Right lung (tissue), 10 donors: ENCODE measurements around the gene CTSE. TPM values are rescaled to one million over a fixed set of nuclear protein-coding genes. Genes with fewer than 3 reads are reported as not detected.
A peak's percentile ranks its signal among the peaks of the same experiment; 100 is the strongest.
"Not testable (repeated sequence)": the region's sequence is repeated elsewhere in the genome, so short reads cannot be mapped to it uniquely, and the experiment has no call there.

Experiments
- DNase-seq, 2 donors: peaks; one replicate each; pipeline ENCODE4 v3.0.0-alpha.2; 2013
- long read RNA-seq, 8 donors: transcript quantifications; one replicate each; lab custom pipeline, GENCODE V29; 2026
- polyA plus RNA-seq, 5 donors: library from polyadenylated mRNA; unstranded; fragments of 120-200 nt; gene quantifications; one replicate each; pipeline versions ENCODE4 v1.2.1 to v1.2.3, GENCODE V29; 2013; ENCODE audit warnings: inconsistent platforms in 1 of 5, low replicate concordance in 1 of 5; ENCODE audit not compliant: insufficient read length in 5 of 5, insufficient read depth in 1 of 5

Gene CTSE
- polyA plus RNA-seq, result 1 to 10 TPM in 2 of 5 donors, under 1 TPM in 3; 0.33 to 1.5 (median 0.66) TPM
- long read RNA-seq, donor 1, result 0 reads
- long read RNA-seq, donor 2, result 0 reads
- long read RNA-seq, donor 3, result 0 reads
- long read RNA-seq, donor 4, result 0 reads
- long read RNA-seq, donor 5, result 0 reads
- long read RNA-seq, donor 6, result 0 reads
- long read RNA-seq, donor 7, partial matches to known transcripts, result 0 of 1 reads
- long read RNA-seq, donor 7, other reads (novel, unspliced or antisense), result 0 of 1 reads
- long read RNA-seq, donor 8, result 0 reads

- DNase-seq, result no peak
Observed at GRCh38 chr1:206023695-206024094, at the start of gene CTSE. CTSE (minus strand) TSS chr1:206023895; CDS start chr1:206023791, 104 bp downstream.

- no peak for DNase-seq
Observed at GRCh38 chr1:206070627-206071304, 47.1 kb upstream of the CTSE start.

DNA sequence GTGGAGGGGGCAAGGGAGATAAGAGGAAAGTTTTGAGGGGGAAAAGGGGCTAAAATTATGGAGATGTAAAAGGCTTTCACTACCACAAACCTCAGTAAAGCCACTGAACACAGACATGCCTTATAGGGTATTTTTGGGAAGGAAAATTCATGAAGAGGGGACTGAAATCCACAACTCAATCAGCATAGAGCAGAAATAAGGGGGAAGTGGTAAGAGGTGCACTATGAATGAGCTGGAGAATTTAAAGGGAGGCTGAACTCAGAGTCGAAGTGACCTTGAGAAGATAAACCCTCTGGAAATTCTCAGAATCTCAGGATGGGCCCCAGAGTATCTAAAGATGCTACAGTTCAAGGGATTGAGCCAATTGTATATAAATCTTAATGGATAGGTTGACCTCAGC lies 44.6 kb upstream of the CTSE start:
- no peak for DNase-seq

DNA sequence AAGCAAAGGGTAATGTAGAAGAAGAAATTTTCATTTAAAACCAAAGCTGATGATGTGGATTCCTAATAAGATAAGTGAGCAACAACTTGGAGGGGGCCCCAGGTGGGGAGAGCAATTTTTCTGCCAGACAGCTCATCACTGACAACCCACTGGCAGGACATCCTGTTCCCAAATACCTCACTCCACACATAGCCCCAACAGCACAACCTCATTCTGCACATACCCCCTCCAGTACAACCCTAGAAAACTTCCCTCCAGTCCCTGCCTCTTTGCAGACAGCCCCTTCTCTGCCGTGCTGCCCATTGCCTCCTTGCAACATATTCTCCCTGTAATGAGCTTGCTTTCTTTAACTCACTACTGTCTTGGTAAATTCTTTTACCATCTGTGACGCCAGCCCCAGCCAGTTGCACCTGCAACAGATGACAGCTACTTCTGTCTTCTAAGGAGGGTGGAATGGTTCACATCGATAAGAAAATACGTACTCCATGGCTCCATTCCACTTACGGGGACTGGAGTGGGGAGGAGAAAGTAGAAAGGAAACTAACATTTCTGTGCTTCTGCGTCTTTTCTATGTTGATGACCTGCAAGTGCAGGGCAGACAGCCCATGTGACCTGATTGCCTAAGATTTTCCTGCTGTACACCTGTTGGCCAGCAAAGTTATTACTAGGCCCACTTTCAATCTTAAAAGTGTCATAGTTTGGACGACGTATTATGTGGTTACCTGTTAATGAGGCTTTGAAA lies 44.0 kb upstream of the CTSE start:
- DNase-seq, result peak in 1 of 2 donors; percentile 23

DNA sequence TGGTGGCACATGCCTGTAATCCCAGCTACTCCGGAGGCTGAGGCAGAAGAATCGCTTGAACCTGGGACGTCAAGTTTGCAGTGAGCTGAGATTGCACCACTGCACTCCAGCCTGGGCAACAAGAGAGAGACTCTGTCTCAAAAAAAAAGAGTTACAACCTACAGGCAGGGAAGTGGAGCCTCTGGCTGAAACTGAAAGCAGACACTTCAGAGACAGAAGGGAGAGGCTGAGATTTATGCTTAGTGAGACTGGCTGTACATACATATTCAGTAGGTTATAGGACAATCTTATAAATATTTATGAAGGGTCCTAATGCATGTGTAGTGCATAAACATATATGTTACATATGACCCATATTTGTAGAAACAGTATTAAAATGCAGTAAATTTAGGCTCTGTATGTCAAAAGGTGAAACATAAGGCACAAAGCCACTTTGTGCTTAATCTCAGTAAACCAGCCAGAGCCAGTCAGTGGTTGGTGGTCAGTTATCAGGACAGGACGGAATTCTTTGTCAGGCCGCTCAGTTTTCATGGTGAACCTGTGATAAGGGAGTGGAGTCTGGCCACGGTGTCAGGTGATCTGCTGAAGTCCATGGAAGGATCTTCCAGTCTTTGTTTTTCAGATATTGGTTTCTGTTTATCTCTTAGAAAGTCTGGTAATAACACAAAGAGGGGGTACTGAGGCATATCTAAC lies 42.9 kb upstream of the CTSE start:
- DNase-seq, result no peak

DNA sequence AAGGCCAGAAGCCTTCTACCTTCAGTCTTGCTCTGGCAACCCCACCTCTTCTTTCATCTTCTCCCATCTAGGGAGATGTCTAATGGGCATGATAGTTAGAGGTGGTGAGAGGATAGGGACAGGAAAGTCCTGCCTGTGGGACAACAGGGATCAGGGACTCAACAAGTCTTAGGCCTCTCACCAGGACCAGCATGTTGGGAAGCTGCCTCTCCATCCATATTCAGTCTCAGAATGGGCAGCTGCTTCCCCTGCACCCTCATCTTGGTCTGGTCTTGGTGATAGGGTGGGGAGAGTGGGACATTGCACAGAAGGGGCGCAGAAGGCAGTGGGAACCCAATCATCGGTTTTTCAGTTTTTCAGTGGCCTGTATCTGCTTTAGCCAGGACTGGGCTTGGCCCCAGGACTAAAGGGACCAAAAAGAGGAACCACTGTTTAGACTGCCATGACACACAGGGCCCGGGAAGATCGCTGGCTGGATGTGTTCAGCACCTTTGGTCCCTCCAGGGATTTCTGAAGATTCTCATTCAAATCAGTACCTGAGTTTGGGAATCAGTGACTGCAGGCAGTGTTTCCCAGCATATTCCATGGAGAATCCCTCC lies 42.0 kb upstream of the CTSE start:
- no peak for DNase-seq

GRCh38 chr1:206064501-206064900 lies 40.8 kb upstream of the CTSE start:
- DNase-seq, result not testable (repeated sequence)

GRCh38 chr1:206064001-206064400 lies 40.3 kb upstream of the CTSE start:
- not testable (repeated sequence) for DNase-seq

- no peak for DNase-seq
Observed at GRCh38 chr1:206062464-206062863, 38.8 kb upstream of the CTSE start.

DNA sequence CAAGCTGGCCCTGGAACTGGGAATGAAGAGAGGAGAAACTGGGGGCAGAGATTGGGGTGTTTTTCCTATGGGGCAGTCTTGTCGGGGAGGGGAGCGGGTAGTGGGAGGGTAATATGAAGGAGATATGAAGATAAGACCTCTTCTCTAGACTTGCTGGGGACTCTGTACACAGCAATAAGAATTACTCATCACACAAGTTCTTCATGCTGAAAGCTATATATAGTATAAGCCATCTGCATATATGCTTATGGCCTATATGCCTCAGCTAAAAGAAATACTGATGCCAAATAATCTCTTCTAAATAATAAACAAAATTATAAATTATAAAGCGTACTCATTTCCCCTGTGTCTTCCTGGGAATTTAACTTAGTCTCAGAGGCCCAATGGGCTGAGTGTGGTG lies 37.1 kb upstream of the CTSE start:
- no peak for DNase-seq

GRCh38 chr1:206059355-206059915 lies 35.7 kb upstream of the CTSE start:
- no peak for DNase-seq

GRCh38 chr1:206058927-206059292 lies 35.2 kb upstream of the CTSE start:
- no peak for DNase-seq

- DNase-seq, result not testable (repeated sequence)
Observed at GRCh38 chr1:206058289-206058926, 34.7 kb upstream of the CTSE start.

DNA sequence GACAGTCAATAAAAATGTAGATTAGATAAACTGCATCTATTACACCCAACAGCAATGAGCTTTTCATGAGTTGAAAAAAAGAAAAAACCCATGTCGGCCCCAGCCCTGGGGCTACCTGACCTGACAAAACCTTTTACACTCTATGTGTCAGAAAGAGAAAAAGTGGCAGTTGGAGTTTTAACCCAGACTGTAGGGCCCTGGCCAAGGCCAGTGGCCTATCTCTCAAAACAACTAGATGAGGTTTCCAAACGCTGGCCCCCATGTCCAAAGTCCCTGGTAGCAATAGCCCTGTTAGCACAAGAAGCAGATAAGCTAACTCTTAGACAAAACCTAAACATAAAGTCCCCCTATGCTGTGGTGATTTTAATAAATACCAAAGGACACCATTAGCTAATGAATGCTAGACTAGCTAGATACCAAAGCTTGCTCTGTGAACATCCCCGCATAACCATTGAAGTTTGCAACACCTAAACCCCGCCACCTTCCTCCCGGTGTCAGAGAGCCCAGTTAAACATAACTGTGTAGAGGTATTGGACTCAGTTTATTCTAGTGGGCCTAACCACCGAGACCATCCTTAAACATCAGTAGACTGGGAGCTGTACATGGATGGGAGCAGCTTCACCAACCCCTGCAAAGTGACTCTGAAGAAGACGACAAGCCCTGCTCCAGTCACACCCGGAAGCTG lies 32.1 kb upstream of the CTSE start:
- DNase-seq, result not testable (repeated sequence)

DNA sequence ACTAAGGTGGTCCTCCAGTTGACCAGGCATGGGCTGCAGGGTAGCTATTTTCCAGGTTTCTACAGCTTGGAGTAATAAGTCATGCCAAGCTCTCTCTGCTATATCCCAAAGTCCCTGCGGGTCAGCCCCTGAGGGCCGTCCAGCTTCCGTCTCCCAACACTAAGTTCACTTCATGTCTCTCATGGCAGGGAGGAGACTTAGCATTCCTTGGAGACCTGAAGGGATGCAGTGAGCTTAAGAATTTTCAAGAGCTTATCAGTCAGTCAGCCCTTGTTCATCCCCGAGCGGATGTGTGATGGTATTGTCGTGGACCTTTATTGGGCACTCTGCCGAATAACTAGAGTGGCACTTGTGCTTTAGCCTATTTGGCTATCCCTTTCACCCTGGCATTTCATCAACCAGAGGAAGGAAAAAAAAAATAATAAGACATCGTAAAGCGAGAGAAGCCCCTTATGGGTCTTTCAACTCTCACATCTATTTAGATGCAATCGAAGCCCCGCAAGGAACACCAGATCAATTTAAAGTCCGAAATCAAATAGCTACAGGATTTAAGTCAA lies 31.5 kb upstream of the CTSE start:
- not testable (repeated sequence) for DNase-seq

DNA sequence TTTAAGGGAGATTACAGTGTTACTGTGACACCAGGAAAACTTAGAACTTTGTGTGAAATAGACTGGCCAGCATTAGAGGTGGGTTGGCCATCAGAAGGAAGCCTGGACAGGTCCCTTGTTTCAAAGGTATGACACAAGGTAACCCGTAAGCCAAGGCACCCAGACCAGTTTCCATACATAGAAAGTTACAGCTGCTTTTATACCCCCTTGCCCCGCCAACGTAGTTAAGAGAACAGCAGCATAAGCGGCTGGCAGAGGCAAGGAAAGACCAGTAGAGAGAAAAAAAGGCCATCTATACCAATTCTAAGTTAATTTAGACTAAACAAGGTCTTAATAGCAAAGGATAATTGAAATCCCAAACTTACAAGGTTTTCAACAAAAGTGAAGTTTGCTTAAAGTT lies 29.9 kb upstream of the CTSE start:
- DNase-seq, result not testable (repeated sequence)

DNA sequence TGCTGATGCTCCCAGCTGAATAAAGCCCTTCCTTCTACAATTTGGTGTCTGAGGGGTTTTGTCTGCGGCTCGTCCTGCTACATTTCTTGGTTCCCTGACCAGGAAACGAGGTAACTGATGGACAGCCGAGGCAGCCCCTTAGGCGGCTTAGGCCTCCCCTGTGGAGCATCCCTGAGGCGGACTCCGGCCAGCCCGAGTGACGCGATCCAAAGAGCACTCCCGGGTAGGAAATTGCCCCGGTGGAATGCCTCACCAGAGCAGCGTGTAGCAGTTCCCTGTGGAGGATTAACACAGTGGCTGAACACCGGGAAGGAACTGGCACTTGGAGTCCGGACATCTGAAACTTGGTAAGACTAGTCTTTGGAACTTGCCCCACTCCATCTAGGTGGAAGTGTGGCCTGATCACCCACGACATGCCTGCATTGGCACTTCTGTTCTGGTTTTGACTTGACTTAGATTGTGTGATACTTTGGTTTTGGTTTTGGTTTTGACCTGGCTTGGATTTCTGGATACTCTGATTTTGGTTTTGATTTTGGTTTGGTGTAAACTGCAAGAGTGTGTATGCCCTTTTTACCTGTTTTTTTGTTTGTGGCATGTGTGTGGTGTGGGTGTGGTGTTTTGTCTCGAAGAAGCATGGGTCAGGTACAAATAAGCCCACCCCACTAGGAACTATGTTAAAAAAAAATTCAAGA lies 29.4 kb upstream of the CTSE start, which contains the start of gene RHEX:
RHEX (plus strand) TSS at position 255 of the 692 bp plus-strand sequence. CDS start 44,656 bp downstream, outside the sequence.
- DNase-seq, result not testable (repeated sequence)

DNA sequence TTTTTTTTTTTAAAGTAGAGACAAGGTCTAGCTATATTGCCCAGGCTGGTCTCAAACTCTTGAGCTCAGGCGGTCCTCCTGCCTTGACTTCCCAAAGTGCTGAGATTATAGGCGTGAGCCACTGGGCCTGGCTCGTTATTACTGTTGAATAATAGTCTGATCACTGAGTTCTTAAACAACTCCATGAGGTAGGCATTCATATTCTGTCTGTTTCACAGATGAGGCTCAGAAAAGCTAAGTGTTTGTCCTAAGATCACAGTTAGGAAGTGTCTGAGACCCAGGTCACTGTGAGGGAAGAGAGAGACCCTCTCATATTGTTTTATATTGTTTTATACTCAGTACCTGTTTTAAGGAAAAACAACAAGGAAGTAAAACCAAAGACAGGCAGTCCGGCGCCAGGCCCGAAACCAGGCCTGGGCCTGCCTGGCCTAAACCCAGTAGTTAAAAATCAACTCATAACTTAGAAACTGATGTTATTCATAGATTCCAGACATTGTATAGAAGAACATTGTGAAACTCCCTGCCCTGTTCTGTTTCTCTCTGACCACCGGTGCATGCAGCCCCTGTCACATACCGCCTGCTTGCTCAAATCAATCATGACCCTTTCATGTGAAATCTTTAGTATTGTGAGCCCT lies 28.7 kb upstream of the CTSE start:
- not testable (repeated sequence) for DNase-seq
